ENCODE data around the gene LAMA4.

The LAMA4 gene

GRCh38 chr6:112184951-112185350, 69.4 kb downstream of the LAMA4 start:
- ATAC-seq (no peak), DNase-seq (no peak)

- DNase-seq, result no peak
These were observed 71.1 kb downstream of the LAMA4 start for GRCh38 chr6:112183271-112183671.

GRCh38 chr6:112181130-112181529, 73.2 kb downstream of the LAMA4 start:
- DNase-seq, result no peak
- no peak for ATAC-seq

More at GRCh38 chr6:112183271-112183671, 71.1 kb downstream of the LAMA4 start:
- no peak for ATAC-seq

- peak; percentile 66 for ATAC-seq
- peak; percentile 60 for DNase-seq
These were observed 74.1 kb downstream of the LAMA4 start for GRCh38 chr6:112180095-112180820.

- ATAC-seq (no peak), DNase-seq (no peak)
These were observed 74.7 kb downstream of the LAMA4 start for GRCh38 chr6:112179631-112180030.

- ATAC-seq (no peak), DNase-seq (no peak)
These were observed 75.5 kb downstream of the LAMA4 start for GRCh38 chr6:112178846-112179245.

- ATAC-seq, result no peak
- DNase-seq, result no peak
These were observed 77.3 kb downstream of the LAMA4 start for GRCh38 chr6:112177092-112177491.

- DNase-seq, result no peak
- no peak for ATAC-seq
These were observed 78.2 kb downstream of the LAMA4 start for GRCh38 chr6:112176175-112176574.

- DNase-seq, result no peak
These were observed 81.1 kb downstream of the LAMA4 start for GRCh38 chr6:112173221-112173804.

GRCh38 chr6:112172540-112172939, 81.8 kb downstream of the LAMA4 start:
- no peak for ATAC-seq
- no peak for DNase-seq

More at GRCh38 chr6:112173221-112173804, 81.1 kb downstream of the LAMA4 start:
- ATAC-seq, result no peak

- ATAC-seq (no peak), DNase-seq (no peak)
These were observed 84.8 kb downstream of the LAMA4 start for GRCh38 chr6:112169541-112169940.

- DNase-seq (peak; percentile 89), ATAC-seq (peak; percentile 95)
These were observed 90.8 kb downstream of the LAMA4 start for GRCh38 chr6:112163295-112164257.

- DNase-seq, result no peak
- ATAC-seq, result no peak
These were observed 93.6 kb downstream of the LAMA4 start for GRCh38 chr6:112160745-112161144.

- no peak for DNase-seq
- no peak for ATAC-seq
These were observed 97.7 kb downstream of the LAMA4 start for GRCh38 chr6:112156668-112157067.

GRCh38 chr6:112155886-112156285, 98.5 kb downstream of the LAMA4 start:
- ATAC-seq, result no peak

GRCh38 chr6:112154711-112155110, 99.7 kb downstream of the LAMA4 start:
- ATAC-seq (no peak), DNase-seq (no peak)

More at GRCh38 chr6:112155886-112156285, 98.5 kb downstream of the LAMA4 start:
- DNase-seq, result no peak

- ATAC-seq, result peak; percentile 72
- no peak for DNase-seq
These were observed 100.3 kb downstream of the LAMA4 start for GRCh38 chr6:112153926-112154607.

GRCh38 chr6:112150363-112150762, 104.0 kb downstream of the LAMA4 start:
- DNase-seq, result no peak
- no peak for ATAC-seq

- DNase-seq, result no peak
These were observed 104.6 kb downstream of the LAMA4 start for GRCh38 chr6:112149719-112150263.

GRCh38 chr6:112149236-112149635, 105.1 kb downstream of the LAMA4 start:
- ATAC-seq (no peak), DNase-seq (no peak)

More at GRCh38 chr6:112149719-112150263, 104.6 kb downstream of the LAMA4 start:
- no peak for ATAC-seq

GRCh38 chr6:112148103-112148502, 106.3 kb downstream of the LAMA4 start:
- ATAC-seq (no peak), DNase-seq (no peak)

All from stimulated activated naive CD8-positive, alpha-beta T cell treated with anti-CD3 and anti-CD28 coated beads, Interleukin-15, Interleukin-2, amounts not matched to agents 100 U/mL and 50 U/mL, for 24 hours (primary cell).